Stimulated activated naive CD8-positive, alpha-beta T cell treated with anti-CD3 and anti-CD28 coated beads, Interleukin-15, Interleukin-2, amounts not matched to agents 100 ng/mL and 50 ng/mL, for 24 hours (primary cell): ENCODE data around the gene EMSY.

ENCODE experiments used
- H3K27ac Mint-ChIP-seq: one replicate; pipeline ENCODE4 v1.8.0; 2021; ENCODE audit warnings: mild to moderate bottlenecking, mixed read lengths
- H3K27me3 Mint-ChIP-seq: one replicate; pipeline ENCODE4 v1.8.0; 2021; ENCODE audit warnings: mixed read lengths
- H3K36me3 Mint-ChIP-seq: one replicate; pipeline ENCODE4 v1.8.0; 2021; ENCODE audit warnings: low read depth, mixed read lengths
- H3K4me1 Mint-ChIP-seq: one replicate; pipeline ENCODE4 v1.8.0; 2021; ENCODE audit warnings: low read depth, mixed read lengths
- H3K4me3 Mint-ChIP-seq: one replicate; pipeline ENCODE4 v1.8.0; 2021; ENCODE audit warnings: mild to moderate bottlenecking, mixed read lengths
- H3K9me3 Mint-ChIP-seq: one replicate; pipeline ENCODE4 v1.8.0; 2021; ENCODE audit warnings: mixed read lengths

The EMSY gene

DNA sequence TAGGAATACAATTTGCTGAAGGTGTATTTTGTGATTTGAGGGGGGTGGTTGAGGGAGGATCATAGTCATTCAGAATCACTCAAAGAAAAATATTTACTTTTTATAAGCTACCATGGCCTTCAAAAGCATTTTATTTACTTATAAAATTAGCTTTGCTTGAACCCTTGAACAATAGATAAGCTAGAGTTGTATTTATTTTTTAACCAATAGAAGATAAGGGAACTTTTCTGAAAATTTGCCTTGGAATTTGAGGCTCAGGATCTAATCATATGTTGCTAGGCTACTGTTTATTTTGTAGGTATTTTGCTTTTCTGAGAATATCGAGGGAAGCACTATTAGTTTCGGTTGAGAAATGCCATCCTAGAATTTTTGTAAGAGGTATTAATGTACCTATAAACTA is 82.1 kb downstream of the EMSY start:
- Mint-ChIP-seq H3K27ac (no peak overlapping the region), H3K36me3 (peaks cover 57% of the 10 kb centered on the region), H3K9me3 (no peaks in the 10 kb centered on the region), H3K4me3 (no peak overlapping the region), H3K27me3 (no peaks in the 10 kb centered on the region), H3K4me1 (no peaks in the 10 kb centered on the region)

DNA sequence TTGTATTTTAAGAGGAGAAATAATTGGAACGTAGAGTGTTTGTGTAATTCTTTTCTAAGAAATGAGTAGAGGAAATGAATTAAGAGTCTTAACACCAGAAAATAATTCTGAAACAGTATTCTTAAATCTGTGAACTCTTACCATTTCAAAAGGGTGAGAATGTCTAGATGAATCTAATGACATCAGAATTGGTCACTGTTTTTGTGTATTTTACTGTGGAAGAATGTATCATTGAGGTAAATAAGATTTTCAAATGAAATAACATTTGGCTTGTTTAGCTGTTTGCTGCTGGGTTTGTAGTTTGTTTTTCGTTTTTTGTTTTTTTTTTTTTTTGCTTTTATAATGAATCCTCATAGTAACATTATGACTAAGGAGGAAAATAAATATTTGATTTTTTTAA is 97.6 kb downstream of the EMSY start:
- Mint-ChIP-seq H3K27me3 (no peaks in the 10 kb centered on the region), H3K4me3 (no peak overlapping the region), H3K9me3 (no peaks in the 10 kb centered on the region), H3K27ac (no peak overlapping the region), H3K4me1 (no peaks in the 10 kb centered on the region), H3K36me3 (peaks cover 63% of the 10 kb centered on the region)

DNA sequence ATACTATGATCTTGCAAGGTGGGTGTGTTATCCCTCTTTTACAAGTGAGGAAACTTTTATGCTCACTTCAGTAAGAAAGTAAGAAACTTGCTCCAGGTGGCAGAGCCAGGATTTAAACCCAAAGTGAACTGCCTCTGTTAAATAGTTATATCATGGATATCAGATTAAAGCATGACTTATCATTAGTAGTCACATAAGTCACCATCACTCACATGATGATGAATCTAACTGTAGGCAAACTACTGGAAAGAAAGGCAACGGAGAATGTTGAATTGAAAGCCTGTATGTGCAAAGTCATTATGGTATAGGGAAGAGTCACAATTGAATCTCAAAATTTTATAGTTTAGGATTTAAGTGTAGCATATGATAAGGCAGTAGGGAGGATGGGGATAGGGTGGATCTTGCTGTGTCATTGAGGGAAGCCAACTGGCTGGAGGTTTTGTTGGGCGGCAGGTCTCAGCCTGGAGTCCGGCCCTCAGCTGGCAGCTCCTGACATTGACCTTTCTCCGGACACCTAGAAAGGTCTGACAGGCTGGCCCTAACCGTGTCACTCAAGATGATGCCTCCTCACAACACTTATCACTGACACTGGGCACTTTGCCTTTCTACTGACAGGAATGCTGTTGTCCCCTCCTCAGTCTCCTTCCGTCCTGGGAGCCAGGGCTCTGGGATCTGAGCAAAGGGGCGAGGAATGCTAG is 98.3 kb downstream of the EMSY start:
- Mint-ChIP-seq H3K27ac (no peak overlapping the region), H3K27me3 (no peaks in the 10 kb centered on the region), H3K4me1 (no peaks in the 10 kb centered on the region), H3K4me3 (no peak overlapping the region), H3K9me3 (no peaks in the 10 kb centered on the region), H3K36me3 (peaks cover 58% of the 10 kb centered on the region)

- Mint-ChIP-seq H3K4me3 (no peak overlapping the region), H3K27me3 (no peaks in the 10 kb centered on the region), H3K36me3 (peaks cover 22% of the 10 kb centered on the region), H3K9me3 (no peaks in the 10 kb centered on the region), H3K27ac (no peak overlapping the region), H3K4me1 (peaks cover 6% of the 10 kb centered on the region)
Measured at GRCh38 chr11:76550781-76551180, 106.0 kb downstream of the EMSY start.

GRCh38 chr11:76551400-76551799 is 106.6 kb downstream of the EMSY start:
- no peak overlapping the region for H3K4me3 Mint-ChIP-seq
- peaks cover 6% of the 10 kb centered on the region for H3K4me1 Mint-ChIP-seq
- no peaks in the 10 kb centered on the region for H3K9me3 Mint-ChIP-seq
- H3K27me3 Mint-ChIP-seq = no peaks in the 10 kb centered on the region
- H3K27ac Mint-ChIP-seq = no peak overlapping the region
- peaks cover 16% of the 10 kb centered on the region for H3K36me3 Mint-ChIP-seq

DNA sequence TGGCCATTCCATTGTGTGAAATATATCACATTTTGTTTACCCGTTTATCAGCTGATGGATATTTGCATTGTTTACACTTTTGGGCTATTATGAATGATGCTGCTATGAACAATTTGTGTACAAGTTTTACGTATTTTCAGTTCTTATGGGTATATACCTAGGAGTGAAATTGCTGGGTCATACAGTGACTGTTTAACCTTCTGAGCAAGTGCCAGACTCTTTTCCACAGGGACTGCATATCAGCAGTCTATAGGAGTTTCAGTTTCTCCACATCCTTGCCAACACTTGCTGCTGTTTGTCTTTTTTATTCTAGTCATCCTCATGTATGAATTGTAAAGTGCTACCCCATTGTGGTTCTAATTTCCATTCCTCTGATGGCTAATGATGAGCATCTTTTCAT is 108.2 kb downstream of the EMSY start:
- H3K36me3 Mint-ChIP-seq = peaks cover 5% of the 10 kb centered on the region
- H3K4me1 Mint-ChIP-seq = peaks cover 6% of the 10 kb centered on the region
- no peaks in the 10 kb centered on the region for H3K27me3 Mint-ChIP-seq
- no peak overlapping the region for H3K27ac Mint-ChIP-seq
- no peak overlapping the region for H3K4me3 Mint-ChIP-seq
- H3K9me3 Mint-ChIP-seq = no peaks in the 10 kb centered on the region

DNA sequence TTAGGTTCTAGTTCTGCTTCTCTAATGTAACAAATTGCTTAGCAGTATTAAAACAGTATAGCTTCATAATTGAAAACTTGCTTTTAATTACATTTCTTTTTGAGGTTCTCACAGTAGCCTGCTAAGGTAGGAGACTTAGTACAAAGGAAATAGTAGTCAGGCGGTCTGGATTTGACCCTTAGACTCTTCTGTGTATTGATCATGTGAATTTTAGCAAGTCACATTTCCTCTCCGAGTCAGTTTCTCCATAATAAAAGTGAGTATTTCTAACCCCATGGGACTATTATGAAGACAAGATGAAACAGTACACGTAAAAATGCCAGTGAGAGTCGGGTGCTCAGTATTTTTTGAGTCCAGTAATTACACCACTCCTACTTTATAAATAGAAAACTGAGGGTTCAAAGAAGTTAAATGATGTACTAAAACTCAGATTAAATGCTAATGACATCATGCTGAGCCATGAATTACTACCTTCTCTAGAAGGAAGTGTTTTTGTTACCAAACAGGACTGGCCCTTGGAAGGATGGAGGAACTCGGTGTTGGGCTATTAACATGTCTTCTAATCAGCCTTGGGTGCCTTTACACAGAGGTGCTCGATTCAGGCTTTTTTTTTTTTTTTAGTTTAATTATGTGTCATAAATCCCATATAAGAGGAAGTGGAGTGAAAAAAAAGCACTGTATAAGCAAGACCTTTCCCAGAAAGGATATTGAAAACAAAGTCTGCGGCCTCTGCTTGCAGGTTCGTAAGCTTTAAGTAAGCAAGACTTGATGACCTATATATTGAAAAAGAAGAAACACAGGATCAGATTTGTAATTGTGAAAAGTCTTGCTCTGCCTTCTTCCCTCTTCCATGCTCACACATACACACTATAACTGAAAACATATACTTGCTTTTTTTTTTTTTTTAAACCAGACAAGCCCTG is 109.0 kb downstream of the EMSY start:
- Mint-ChIP-seq H3K4me3 (no peak overlapping the region), H3K4me1 (peaks cover 6% of the 10 kb centered on the region), H3K27me3 (no peaks in the 10 kb centered on the region), H3K9me3 (peaks cover 3% of the 10 kb centered on the region), H3K36me3 (peaks cover 5% of the 10 kb centered on the region), H3K27ac (no peak overlapping the region)

- peaks cover 6% of the 10 kb centered on the region for H3K4me1 Mint-ChIP-seq
- peaks cover 4% of the 10 kb centered on the region for H3K9me3 Mint-ChIP-seq
- H3K27ac Mint-ChIP-seq = no peak overlapping the region
- H3K36me3 Mint-ChIP-seq = peaks cover 2% of the 10 kb centered on the region
- H3K27me3 Mint-ChIP-seq = no peaks in the 10 kb centered on the region
- no peak overlapping the region for H3K4me3 Mint-ChIP-seq
Measured at GRCh38 chr11:76554767-76555166, 109.9 kb downstream of the EMSY start.

- H3K27ac Mint-ChIP-seq = no peak overlapping the region
Measured at GRCh38 chr11:76557466-76557865, 112.6 kb downstream of the EMSY start.

GRCh38 chr11:76558473-76558872 is 113.7 kb downstream of the EMSY start:
- Mint-ChIP-seq H3K27me3 (peaks cover 3% of the 10 kb centered on the region), H3K27ac (no peak overlapping the region), H3K4me1 (peaks cover 11% of the 10 kb centered on the region), H3K4me3 (no peak overlapping the region), H3K36me3 (no peaks in the 10 kb centered on the region), H3K9me3 (peaks cover 4% of the 10 kb centered on the region)

More at GRCh38 chr11:76557466-76557865, 112.6 kb downstream of the EMSY start:
- H3K27me3 Mint-ChIP-seq = no peaks in the 10 kb centered on the region
- H3K4me1 Mint-ChIP-seq = peaks cover 11% of the 10 kb centered on the region
- peaks cover 4% of the 10 kb centered on the region for H3K9me3 Mint-ChIP-seq
- no peak overlapping the region for H3K4me3 Mint-ChIP-seq
- no peaks in the 10 kb centered on the region for H3K36me3 Mint-ChIP-seq

GRCh38 chr11:76558891-76559290 is 114.1 kb downstream of the EMSY start:
- Mint-ChIP-seq H3K27ac (no peak overlapping the region), H3K9me3 (peaks cover 4% of the 10 kb centered on the region), H3K36me3 (no peaks in the 10 kb centered on the region), H3K4me1 (peaks cover 7% of the 10 kb centered on the region), H3K27me3 (peaks cover 4% of the 10 kb centered on the region), H3K4me3 (no peak overlapping the region)

DNA sequence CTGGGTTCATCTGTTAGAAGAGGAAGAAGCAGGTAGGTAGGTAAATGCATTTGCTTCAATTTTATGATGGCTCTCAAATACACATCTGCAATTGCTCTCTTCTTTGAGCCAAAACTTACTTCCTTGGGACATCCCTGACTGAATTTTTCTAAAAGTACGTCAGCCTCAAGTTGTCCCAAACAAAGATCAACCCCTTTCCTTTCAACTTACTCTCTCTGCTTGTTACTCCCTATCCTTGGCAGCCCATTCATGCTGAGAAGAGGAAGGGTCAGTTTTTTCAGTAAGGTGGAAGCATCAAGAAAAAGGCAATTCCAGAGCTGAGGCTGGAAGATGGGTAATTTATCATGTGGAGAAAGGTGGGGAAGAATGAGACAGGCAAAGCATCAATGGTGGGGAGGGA is 114.5 kb downstream of the EMSY start:
- no peak overlapping the region for H3K27ac Mint-ChIP-seq
- no peak overlapping the region for H3K4me3 Mint-ChIP-seq
- H3K4me1 Mint-ChIP-seq = peaks cover 6% of the 10 kb centered on the region
- no peaks in the 10 kb centered on the region for H3K36me3 Mint-ChIP-seq
- H3K9me3 Mint-ChIP-seq = peaks cover 4% of the 10 kb centered on the region
- H3K27me3 Mint-ChIP-seq = peaks cover 6% of the 10 kb centered on the region

DNA sequence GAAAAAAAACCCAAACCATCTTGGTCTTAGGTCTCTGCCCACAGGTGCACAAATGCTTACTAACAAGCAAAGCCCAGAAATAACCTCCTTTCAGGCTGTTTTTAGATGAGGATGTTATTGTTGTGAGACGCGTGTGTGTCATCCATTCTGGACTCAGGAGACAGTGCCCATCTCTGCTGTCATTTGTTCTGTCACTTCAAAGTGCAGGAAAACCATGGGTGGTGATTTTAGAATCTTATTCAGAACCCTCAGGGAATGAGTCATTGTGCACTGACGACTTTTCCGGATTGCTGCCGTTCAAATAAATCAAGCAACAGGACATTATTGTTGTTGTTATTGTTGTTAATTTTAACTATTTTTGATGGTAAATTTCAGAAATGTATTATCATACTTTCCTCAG is 115.4 kb downstream of the EMSY start:
- H3K27ac Mint-ChIP-seq = no peak overlapping the region
- no peak overlapping the region for H3K4me3 Mint-ChIP-seq
- peaks cover 6% of the 10 kb centered on the region for H3K4me1 Mint-ChIP-seq
- H3K9me3 Mint-ChIP-seq = peaks cover 4% of the 10 kb centered on the region
- H3K36me3 Mint-ChIP-seq = no peaks in the 10 kb centered on the region
- H3K27me3 Mint-ChIP-seq = peaks cover 12% of the 10 kb centered on the region

DNA sequence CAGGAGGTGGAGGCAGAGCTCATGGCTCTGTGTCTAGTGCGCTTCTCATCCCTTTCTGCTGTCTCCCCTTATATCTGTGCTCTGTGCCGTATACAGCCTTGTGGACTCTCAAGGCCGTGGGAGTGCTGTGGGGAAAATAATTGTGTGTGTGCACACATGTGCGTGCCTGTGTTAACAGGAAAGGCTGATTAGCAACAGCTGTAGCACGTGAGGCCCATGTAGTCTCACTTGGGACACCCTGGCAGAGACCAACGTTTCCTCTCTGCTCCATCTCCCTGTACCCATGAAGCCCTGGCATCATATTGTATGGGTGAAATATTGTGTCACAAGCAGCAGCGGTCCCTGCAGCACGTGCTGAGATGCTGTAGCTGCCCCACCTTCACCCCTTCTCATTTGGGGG is 116.4 kb downstream of the EMSY start:
- H3K4me3 Mint-ChIP-seq = no peak overlapping the region
- no peak overlapping the region for H3K27ac Mint-ChIP-seq
- peaks cover 12% of the 10 kb centered on the region for H3K27me3 Mint-ChIP-seq
- peaks cover 6% of the 10 kb centered on the region for H3K4me1 Mint-ChIP-seq
- H3K9me3 Mint-ChIP-seq = peaks cover 4% of the 10 kb centered on the region
- H3K36me3 Mint-ChIP-seq = no peaks in the 10 kb centered on the region

- Mint-ChIP-seq H3K4me3 (no peak overlapping the region), H3K27ac (no peak overlapping the region), H3K9me3 (peaks cover 4% of the 10 kb centered on the region), H3K4me1 (peaks cover 9% of the 10 kb centered on the region), H3K27me3 (peaks cover 12% of the 10 kb centered on the region), H3K36me3 (no peaks in the 10 kb centered on the region)
Measured at GRCh38 chr11:76562541-76562940, 117.7 kb downstream of the EMSY start.
